UCSD-AML1 (cell line): ENCODE measurements around the gene GRID1.

Experiments used
- DNase-seq: peaks from one replicate; lab custom pipeline; 2025; ENCODE audit not compliant: unreplicated experiment; lab: John Stamatoyannopoulos, UW

The GRID1 gene

DNA sequence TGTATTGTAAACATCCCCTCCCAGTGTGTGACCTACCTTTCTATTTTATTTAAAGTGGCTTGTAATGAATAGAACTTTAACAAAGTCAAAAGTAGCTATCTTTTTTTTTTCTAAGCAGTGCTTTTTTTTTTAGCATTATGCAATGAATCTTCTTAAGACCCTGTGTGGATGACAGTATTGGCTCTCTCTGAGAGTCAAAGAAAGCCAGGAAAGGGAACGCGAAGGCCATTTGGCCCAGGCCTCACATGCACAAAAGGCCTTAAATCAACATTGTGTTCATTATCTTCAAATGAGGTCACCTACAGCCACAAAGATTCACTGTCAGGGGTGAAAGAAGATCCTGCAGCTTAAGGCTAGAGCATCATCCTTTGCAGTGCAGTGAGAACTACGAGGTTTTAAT is 721.5 kb downstream of the GRID1 start:
- no peak for DNase-seq

DNA sequence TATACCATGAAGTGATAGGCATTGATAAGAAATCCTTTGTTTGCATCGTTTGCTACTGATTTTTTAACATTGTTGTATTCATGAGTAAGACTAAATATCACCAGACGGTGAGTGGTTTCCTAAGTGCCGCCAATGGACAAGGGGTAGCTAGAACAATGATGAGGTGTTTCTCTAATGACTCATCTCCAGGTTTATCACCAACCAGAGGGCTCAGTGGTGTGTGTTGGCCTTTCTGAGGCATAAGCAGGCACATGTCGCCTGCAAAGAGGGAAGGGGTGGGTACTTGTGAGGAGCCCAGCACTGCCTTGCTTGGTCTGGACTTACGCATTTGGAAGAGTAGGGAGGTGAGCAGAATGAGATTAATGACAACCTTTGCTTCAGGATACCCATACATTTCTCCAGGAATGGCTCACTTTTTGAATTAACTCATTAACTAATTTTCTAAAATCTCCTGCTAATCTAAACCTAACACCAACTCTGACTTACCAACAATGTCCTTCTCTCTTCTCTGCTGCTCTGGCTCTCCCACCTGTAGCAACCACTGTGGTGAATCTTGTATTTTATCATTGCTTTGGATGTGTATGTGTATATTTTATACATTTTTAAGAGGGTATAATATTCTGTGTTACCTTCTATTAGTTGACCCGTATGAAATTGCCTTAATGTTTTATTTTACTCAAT is 722.6 kb downstream of the GRID1 start:
- DNase-seq = no peak

DNA sequence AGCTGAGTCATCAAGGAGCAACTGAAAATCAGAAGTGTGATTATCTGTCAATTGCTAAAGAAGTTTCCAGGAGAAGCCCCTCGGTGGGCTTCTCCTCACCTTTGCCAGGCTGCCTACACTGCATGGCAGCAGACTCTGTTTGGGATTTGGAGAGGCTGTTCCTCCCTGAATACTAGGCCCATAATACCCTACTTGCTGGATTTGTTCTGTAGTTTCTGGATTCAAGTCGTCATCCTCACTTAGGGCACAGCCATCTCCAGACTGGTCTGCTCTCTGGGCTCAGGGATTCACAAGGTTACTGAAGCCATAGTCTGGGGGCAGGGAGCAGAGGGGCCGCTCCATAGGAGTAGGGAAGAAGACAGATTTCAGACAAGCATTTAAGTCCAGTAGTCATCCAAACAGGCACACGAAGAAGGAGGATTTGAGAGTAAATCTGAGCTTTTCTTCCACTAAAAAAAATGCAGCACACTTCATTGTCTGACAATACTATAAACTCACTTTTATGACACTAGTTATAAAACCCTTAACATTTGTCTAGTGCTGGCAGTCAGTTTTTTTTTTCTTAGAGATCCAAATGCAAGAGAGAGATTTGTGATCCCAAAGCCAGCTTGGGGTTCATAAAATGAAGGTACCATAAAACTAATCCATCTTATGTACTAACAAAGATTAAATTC is 723.3 kb downstream of the GRID1 start:
- DNase-seq = no peak

DNA sequence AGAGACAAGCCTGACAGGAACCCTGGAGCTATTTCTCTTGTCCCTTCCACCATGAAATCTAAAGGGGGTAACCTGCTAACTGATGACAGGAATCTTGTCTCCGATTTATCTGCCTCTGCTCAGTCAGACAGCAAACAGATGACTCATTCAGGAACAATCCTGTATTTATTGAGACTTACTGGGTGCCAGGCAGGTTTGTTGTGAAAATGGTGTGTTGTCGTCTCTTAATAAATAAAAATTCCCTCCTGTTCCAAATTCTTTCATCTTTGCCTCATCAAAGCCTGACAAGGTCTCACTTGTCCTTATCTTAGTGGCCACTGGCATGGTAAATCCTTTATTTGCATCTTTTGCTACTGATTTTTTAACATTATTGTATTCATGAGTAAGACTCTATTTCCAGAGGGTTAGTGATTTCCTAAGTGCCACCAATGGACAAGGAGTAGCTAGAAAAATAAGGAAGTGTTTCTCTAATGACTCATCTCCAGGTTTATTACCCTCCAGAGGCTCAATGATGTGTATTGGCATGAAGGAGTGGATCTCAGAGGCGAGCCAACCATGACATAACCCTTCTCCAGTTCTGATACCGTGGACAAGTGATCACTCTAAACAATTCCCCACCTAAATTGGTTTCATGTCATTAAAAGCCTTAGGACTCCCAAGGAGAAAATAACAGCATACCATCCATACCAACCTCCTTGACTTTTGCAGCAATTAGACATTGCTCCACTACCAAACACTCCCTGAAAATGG is 724.0 kb downstream of the GRID1 start:
- DNase-seq = no peak

DNA sequence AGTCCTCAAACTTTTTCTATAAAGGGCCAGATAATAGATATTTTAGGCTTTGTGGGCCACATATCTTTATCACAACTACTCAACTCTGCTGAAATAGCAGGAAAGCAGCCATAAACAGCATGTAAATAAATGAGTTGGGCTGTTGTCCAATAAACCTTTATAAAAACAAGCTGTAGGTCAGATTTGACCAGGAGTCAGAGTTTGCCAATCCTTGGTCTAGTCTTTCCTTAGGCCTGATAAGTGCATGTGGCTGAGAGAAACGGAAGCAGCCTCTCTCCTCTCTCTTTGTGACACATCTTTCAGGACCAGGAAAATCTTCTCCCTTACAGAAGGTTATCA is 724.5 kb downstream of the GRID1 start:
- no peak for DNase-seq

DNA sequence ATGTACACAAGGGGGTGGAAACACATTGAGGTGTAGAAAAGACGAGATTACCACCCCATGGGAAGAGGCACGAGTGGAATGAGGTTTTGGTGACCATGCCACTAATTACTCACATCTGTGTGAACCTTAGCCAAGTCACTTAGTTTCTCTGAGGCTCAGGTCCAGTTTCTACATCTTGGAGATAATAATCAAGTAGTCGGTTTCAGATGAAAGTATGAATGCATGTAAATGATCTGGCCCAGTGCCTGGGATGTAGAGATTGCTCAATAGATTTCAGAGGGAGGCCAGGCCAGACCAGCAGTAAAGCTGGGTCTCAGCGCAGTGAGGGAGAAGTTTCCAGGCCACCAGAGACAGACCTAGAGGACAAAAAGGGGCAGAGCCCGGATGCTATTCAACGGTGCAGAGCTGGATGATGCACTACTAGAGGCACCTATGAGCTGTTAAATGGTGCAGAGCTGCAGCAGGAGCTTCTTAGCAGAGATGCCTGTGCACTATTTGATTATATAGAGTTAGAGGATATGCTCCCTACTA is 725.1 kb downstream of the GRID1 start:
- no peak for DNase-seq

DNA sequence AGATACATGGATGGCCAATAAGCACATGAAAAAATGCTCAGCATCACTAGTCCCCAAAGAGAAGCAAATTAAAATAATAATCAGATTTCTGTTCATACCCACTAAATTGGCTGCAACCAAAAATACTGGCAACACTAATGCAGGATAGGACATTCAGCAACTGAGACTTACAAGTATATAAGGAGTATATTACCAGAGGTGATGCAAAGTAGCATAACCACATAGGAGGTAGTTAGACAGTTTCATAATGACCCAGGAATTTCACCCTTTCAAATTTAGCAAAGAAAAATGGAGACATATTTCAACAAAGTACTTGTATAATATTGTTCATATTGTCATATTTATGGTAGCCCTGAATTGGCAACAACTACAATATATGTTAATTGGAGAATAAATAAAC is 727.8 kb downstream of the GRID1 start:
- DNase-seq = no peak

DNA sequence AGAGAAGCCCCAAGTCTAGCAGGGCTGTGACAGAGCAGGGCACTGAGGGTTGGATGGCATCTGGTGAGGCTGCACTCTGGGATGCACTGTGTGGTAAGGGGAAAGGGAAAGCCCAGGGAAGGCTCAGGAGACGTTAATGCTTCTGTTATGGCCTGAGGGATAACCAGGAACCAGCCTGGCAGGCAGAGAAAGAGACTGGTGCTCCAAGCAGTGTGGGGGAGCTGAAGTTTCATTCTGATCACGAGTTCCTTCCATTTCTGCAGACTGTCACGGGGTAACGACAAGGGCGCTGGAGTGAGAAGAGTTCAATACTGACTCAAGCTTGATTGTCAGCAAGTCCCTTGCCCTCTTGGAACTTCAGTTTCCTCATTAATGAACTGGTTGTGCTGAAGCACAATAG is 730.9 kb downstream of the GRID1 start:
- no peak for DNase-seq

DNA sequence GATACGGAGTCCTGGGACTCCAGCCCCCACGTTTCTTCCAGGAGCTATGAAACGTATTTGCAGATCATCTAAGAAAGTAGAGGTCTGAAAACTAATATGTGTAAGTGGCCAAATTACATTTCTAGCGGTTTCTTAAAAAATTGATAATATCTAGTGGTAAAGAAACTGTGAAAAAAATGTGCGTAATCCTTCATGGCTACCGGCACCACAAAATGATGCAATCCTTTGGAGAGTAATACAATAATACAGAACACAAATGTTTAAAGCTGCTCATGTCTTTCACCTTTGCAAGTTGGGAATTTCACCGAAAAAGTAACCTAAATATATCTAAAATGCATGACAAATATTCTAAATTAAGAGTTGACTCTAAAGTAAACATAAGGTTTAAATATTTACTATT is 742.1 kb downstream of the GRID1 start:
- no peak for DNase-seq

DNA sequence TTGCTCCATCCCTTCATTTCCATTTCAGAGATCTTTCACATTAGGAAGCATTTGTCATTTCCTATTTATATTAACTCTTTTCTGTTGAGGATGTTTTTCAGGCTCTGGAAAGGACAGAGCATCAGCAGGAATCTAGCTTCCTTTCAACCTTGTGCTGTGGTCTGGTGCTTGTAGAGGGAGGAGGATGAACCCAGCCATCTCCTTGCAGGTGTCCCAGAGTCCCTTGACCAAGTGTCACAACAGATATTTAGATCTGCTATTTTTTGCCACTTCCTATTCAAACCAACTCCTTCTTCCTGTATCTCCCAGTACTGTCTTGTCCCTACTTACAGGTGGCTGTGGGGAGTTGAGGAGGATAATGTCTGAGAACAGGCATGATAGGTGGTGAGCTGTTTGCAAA is 742.8 kb downstream of the GRID1 start:
- DNase-seq = no peak

DNA sequence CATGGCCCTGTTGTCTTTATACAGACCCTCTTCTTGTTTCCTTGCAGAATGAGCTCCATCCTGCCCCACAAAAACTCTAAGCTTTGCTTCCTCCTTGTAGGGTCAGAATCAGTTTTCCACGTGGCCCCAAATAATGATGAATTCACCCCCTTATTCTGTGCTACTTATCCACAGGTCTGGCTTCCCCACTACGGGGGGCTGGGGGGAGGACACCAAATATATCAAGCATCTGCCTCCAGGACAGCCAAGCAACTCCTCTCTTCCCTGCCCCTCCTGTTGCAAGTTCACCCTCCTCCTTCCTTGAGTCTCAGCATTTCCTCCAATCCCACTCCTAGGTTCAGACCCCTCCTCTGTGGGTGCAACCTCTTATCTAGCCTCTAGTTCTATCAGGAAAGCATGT is 743.3 kb downstream of the GRID1 start:
- DNase-seq = no peak

DNA sequence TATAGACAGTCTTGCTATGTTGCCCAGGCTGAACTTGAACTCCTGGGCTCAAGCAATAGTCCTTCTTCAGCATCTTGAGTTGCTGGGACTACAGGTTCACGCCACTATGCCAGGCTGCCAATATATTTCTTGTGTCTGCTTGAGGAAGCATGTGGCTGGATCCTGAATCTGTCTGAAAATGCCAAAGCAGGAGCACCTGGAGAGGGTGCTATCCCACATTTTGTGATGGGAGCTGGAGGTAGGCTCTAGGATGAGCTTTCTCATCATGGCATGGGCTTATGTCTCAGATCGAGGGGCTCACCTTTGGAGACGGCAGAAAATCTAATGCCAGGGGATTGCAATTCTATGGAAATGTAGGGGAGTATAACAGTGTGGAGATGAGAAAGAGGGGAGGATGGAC is 744.2 kb downstream of the GRID1 start:
- no peak for DNase-seq

DNA sequence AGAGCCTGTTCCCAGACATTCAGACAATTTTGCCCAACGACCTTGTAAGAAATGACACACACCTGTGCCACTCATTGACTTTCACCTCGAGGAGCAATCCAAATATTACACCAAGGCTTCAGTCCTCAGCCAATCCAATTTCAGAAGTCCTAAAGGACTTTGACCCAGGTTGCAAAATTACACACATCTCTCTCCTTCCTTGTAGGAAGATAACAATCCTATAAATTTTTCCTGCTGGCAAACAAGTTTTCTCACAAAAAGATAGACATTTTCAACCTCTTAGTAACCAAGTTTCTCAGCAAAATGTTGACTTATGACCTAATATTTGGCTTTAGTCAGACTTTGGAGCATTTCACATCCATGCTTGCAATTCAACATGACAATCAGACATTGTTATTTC is 745.0 kb downstream of the GRID1 start:
- DNase-seq = no peak

DNA sequence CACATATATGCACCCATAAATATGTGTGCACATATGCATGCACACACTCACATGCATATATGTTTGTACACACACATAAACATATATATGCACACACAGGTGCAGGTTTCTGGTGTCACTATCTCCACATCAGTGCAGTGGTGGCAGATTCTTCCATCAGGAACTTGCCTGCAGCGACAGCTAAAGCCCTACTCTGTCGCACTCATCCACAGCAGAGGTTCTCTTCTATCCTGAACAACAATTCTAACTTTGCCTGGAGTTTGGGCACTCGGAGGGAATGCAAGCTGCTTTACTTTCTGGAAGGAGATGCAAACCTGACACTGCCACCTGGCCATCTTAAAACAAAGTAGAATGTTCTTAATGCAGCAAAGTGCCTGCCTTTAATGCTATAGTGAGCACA is 745.8 kb downstream of the GRID1 start:
- no peak for DNase-seq

DNA sequence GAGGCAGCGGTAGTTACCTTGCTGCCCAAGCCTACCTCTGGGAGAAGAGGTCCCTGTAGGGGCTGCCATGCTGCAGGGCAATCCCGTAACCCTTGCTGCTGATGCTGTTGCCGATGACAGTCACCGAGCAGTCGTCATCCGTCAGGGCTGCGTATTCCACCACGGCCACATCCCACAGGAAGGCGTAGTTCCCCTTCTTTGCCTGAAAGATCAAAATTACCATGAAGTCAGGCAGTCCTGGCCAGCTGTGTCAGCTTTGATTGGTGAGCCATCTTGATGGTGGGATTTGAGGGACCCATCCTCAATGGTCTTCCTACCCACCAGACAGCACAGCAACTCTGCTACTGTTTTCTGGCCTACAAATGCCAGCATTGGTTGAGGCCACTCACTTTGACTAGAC is 746.8 kb downstream of the GRID1 start:
- no peak for DNase-seq

DNA sequence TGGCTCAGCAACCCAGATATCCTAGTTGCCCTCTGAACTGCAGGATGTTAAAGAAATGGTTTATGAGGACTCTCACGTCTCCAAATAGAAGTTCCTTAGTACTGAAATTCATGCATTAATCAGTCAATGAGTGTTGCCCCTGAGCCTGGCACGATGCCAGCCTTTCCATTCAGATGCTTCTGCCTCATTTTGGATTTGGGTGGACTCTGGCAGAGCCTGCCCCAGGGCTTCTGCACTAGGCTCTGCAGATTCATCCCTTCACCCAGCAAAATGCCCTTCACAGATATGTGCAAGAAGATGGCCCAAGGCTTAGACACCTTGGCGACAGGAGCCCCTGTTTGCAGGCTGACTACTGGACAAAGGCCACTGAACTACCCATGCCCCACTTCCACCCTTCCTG is 747.8 kb downstream of the GRID1 start:
- DNase-seq = no peak

DNA sequence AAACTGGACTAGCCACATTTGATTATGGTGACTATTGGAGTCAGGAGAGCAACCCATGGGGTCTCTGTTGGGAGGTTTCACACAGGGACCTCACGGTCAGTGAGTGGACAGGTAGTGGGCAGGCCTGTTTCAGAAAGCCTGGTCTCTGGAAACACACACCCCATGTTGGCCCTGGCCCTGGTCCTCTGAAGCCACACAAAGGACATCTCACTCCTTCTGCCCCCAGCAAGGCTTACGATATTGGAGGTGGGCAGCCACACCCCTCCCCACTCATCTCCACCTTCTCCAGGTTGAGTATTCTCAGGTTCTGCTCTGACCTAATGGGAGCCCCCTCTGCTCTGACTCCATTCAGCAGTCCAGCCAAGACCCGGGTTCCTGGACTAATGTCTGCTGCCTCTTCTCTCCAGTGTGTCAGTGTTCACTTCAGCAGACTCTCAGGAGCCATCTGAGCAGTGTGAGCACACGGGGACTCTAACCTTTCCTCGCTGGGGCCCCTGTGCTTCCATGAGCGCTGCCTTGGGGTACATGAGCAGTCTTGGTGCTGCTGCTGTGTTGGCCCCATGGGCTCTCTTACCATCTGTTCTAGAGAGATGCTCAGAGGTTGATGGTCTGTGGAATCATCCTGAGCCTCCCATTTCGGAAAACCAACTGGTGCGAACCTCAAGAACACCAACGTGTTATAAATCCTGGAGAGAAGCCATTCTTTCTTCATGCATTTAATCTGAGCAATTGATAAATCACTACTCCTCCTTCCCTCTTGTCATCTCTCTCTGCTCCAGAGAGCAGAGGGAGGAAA is 748.6 kb downstream of the GRID1 start:
- DNase-seq = no peak

DNA sequence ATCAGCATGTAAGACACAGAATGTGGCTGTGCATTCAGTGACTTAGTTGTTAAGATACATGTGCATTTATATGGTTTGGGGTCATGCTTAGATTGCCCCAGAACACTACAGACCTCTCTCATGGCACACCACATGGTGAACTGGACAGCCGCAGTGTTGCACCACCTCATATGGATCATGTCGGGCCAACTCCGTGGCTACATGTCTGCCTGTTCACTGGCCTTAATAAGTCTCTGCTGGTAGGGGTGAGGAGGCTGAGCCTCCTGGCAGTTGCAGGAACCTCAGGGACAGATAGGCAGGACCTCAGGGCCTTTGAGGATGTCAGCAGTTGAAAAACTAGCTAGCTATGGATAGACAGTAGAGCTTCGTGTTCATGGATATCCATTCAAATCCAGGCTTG is 751.0 kb downstream of the GRID1 start:
- DNase-seq = no peak

DNA sequence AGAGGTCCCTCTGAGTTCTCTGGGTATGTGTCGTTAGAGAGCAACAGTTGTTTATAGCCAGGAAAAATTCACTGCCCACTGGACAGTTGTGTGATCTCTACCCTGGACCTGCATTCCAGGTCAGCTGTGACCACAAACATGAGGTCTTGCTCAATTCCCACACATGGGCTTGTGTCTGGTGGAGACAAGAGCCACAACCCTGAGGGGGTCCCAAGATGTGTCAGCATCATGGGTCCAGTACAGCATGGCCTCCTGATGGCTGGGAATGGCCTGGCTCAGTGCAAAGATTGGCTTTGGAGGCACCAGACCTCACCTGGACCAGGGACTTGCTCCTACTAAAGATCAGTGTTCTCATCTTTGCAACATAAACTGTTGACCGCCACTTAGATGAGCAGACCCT is 751.6 kb downstream of the GRID1 start:
- no peak for DNase-seq

DNA sequence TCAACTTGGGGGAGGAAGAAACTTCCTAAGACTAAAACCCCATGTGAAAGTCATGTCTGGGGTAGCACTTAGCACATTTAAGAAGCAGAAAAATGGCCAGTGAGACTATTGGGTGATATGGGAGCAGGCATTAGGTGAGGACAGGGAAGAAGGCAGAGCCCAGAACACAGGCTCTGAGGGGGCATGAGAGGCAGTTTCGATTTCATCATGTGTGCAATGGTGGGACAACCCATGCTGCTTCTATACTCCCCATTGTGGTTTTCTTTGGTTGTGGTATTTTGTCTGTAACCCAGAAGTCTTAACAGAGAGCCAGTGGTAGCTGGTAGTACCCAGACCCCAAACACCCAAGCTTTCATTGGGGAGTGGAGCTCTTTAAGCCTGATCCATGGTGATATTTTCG is 752.0 kb downstream of the GRID1 start:
- no peak for DNase-seq

DNA sequence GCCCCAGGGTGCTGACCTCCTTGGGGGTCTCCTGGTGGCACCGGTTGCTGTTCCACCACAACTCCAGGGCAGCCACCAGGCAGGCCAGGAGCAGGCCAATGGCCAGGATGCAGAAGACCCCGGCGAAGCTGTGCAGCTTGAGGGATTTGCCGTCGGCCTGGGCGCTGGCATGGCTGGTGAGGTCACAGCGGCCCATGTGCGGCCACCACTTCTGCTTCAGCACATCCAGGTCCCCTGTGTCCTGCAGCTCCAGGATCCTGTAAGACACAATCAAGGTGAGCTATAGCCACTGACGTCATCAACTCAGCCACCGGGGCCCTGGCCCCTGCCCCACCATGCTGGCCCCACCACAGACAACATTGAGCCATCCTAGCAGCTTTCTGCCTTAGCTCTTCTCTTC is 753.2 kb downstream of the GRID1 start:
- DNase-seq = no peak
